Measurements from ENCODE around the gene ZNF776.
"Not testable (repeated sequence)": the region's sequence is repeated elsewhere in the genome, so short reads cannot be mapped to it uniquely, and the experiment has no call there.

GRCh38 chr19:57738320-57738719 is 8.3 kb upstream of the ZNF776 start:
- TF ChIP-seq EZH2phosphoT487, EZH2 (IDR thresholded peaks at IDR 0.05): not testable (repeated sequence)
- TF ChIP-seq, protein P1, sequence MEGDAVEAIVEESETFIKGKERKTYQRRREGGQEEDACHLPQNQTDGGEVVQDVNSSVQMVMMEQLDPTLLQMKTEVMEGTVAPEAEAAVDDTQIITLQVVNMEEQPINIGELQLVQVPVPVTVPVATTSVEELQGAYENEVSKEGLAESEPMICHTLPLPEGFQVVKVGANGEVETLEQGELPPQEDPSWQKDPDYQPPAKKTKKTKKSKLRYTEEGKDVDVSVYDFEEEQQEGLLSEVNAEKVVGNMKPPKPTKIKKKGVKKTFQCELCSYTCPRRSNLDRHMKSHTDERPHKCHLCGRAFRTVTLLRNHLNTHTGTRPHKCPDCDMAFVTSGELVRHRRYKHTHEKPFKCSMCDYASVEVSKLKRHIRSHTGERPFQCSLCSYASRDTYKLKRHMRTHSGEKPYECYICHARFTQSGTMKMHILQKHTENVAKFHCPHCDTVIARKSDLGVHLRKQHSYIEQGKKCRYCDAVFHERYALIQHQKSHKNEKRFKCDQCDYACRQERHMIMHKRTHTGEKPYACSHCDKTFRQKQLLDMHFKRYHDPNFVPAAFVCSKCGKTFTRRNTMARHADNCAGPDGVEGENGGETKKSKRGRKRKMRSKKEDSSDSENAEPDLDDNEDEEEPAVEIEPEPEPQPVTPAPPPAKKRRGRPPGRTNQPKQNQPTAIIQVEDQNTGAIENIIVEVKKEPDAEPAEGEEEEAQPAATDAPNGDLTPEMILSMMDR (IDR thresholded peaks at IDR 0.05), result peak; percentile 72
